WTC11 (cell line): ENCODE data around the gene CBFA2T2. TPM values are rescaled to one million over a fixed set of nuclear protein-coding genes. Genes with fewer than 3 reads are reported as not detected.

ENCODE experiments used
- ATAC-seq: fragments of 200-7000 bp; cut with Tn5 transposase; 2 replicates; pipeline ENCODE4 v1.10.0; 2021; ENCODE audit warnings: mild to moderate bottlenecking, moderate library complexity
- CTCF ChIA-PET: fragments of 300-600 bp; sonication (Branson Sonifier 250); formaldehyde crosslinking; loops from one replicate; lab custom pipeline; 2021; ENCODE audit warnings: antibody characterized with exemption; lab: Charles Lee
- POLR2A ChIA-PET: fragments of 350-600 bp; sonication (Branson Sonifier 250); formaldehyde crosslinking; loops from one replicate; lab custom pipeline; 2021; ENCODE audit warnings: antibody characterized with exemption; lab: Charles Lee
- DNase-seq: peaks from one replicate; pipeline ENCODE4 v3.0.0; 2021; ENCODE audit warnings: low spot score
- H3K27ac Mint-ChIP-seq: 2 replicates; pipeline ENCODE4 v1.8.0; 2021; ENCODE audit warnings: mixed read lengths
- H3K27me3 Mint-ChIP-seq: 2 replicates; pipeline ENCODE4 v1.8.0; 2021; ENCODE audit warnings: low read depth, mild to moderate bottlenecking, moderate library complexity, mixed read lengths
- H3K36me3 Mint-ChIP-seq: 2 replicates; pipeline ENCODE4 v1.8.0; 2021; ENCODE audit warnings: mixed read lengths
- H3K4me1 Mint-ChIP-seq: 2 replicates; pipeline ENCODE4 v1.8.0; 2022; ENCODE audit warnings: mixed read lengths
- H3K4me3 Mint-ChIP-seq: 2 replicates; pipeline ENCODE4 v1.8.0; 2021; ENCODE audit warnings: mild to moderate bottlenecking, moderate library complexity, mixed read lengths
- H3K9me3 Mint-ChIP-seq: 2 replicates; pipeline ENCODE4 v1.8.0; 2021; ENCODE audit warnings: mixed read lengths
- ATF1 ChIP-seq: sonication (generic); formaldehyde crosslinking; IDR thresholded peaks from 2 replicates; pipeline ENCODE4 v1.8.1; 2023; ENCODE audit warnings: mild to moderate bottlenecking, moderate library complexity, missing genetic modification reagents
- CBFB ChIP-seq: sonication (generic); formaldehyde crosslinking; IDR thresholded peaks from 2 replicates; pipeline ENCODE4 v1.8.1; 2022; ENCODE audit warnings: mild to moderate bottlenecking, low read depth, missing genetic modification reagents
- CREB1 ChIP-seq: sonication (generic); formaldehyde crosslinking; IDR thresholded peaks from 2 replicates; pipeline ENCODE4 v1.8.0; 2023; ENCODE audit warnings: mild to moderate bottlenecking, missing genetic modification reagents
- ELF4 ChIP-seq: sonication (generic); formaldehyde crosslinking; IDR thresholded peaks from 2 replicates; pipeline ENCODE4 v1.8.1; 2022; ENCODE audit warnings: low read depth, mild to moderate bottlenecking, moderate library complexity, missing genetic modification reagents
- ESRRA ChIP-seq: sonication (generic); formaldehyde crosslinking; IDR thresholded peaks from 2 replicates; pipeline ENCODE4 v1.8.1; 2022; ENCODE audit warnings: mild to moderate bottlenecking, missing genetic modification reagents, borderline replicate concordance
- ETV6 ChIP-seq: sonication (generic); formaldehyde crosslinking; IDR thresholded peaks from 2 replicates; pipeline ENCODE4 v1.8.1; 2022; ENCODE audit warnings: mild to moderate bottlenecking, missing genetic modification reagents
- FOXJ3 ChIP-seq: sonication (generic); formaldehyde crosslinking; IDR thresholded peaks from 2 replicates; pipeline ENCODE4 v1.9.0; 2021; ENCODE audit warnings: missing genetic modification reagents, mild to moderate bottlenecking, borderline replicate concordance
- FOXK1 ChIP-seq: sonication (generic); formaldehyde crosslinking; IDR thresholded peaks from 2 replicates; pipeline ENCODE4 v1.8.0; 2022; ENCODE audit warnings: mild to moderate bottlenecking, moderate library complexity, missing genetic modification reagents
- HMGA2 ChIP-seq: fragments of 250-450 bp; sonication (Bioruptor Pico); IDR thresholded peaks from 2 replicates; pipeline ENCODE4 v1.4.0; 2021; ENCODE audit warnings: mild to moderate bottlenecking, moderate library complexity
- JAZF1 ChIP-seq: fragments of 250-450 bp; sonication (Bioruptor Pico); IDR thresholded peaks from 2 replicates; pipeline ENCODE4 v1.9.0; 2021; ENCODE audit warnings: moderate library complexity, mild to moderate bottlenecking, inconsistent platforms
- KAT7 ChIP-seq: sonication (generic); formaldehyde crosslinking; IDR thresholded peaks from 2 replicates; pipeline ENCODE4 v1.8.1; 2023; ENCODE audit warnings: missing genetic modification reagents, mild to moderate bottlenecking, borderline replicate concordance
- MXD4 ChIP-seq: fragments of 250-450 bp; sonication (Bioruptor Pico); IDR thresholded peaks from 2 replicates; pipeline ENCODE4 v1.8.0; 2021; ENCODE audit warnings: mild to moderate bottlenecking, moderate library complexity, borderline replicate concordance
- NFATC4 ChIP-seq: fragments of 250-450 bp; sonication (Bioruptor Pico); IDR thresholded peaks from 2 replicates; pipeline ENCODE4 v1.9.0; 2021; ENCODE audit warnings: mild to moderate bottlenecking
- NFE2L1 ChIP-seq: sonication (generic); formaldehyde crosslinking; IDR thresholded peaks from 2 replicates; pipeline ENCODE4 v1.8.1; 2023; ENCODE audit warnings: missing genetic modification reagents
- NFYB ChIP-seq: sonication (generic); formaldehyde crosslinking; conservative IDR thresholded peaks from 2 replicates; pipeline ENCODE4 v1.8.0; 2022; ENCODE audit warnings: low read depth, missing genetic modification reagents
- OVOL2 ChIP-seq: fragments of 250-450 bp; sonication (Bioruptor Pico); IDR thresholded peaks from 2 replicates; pipeline ENCODE4 v1.9.0; 2021; ENCODE audit warnings: mild to moderate bottlenecking, borderline replicate concordance
- TCF7 ChIP-seq: sonication (generic); formaldehyde crosslinking; IDR thresholded peaks from 2 replicates; pipeline ENCODE4 v1.8.0; 2022; ENCODE audit warnings: mild to moderate bottlenecking, low read depth, missing genetic modification reagents, moderate library complexity
- TEAD4 ChIP-seq: sonication (generic); formaldehyde crosslinking; IDR thresholded peaks from 2 replicates; pipeline ENCODE4 v1.8.0; 2022; ENCODE audit warnings: mild to moderate bottlenecking, missing genetic modification reagents
- total RNA-seq: library from RNA; stranded (reverse); gene quantifications from 3 replicates; pipeline ENCODE4 v1.2.3, GENCODE V29; 2021
- TF ChIP-seq, protein P1 (sequence below): sonication (generic); formaldehyde crosslinking; IDR thresholded peaks from 2 replicates; pipeline ENCODE4 v1.8.1; 2022; ENCODE audit warnings: low read depth, missing genetic modification reagents, borderline replicate concordance
- TF ChIP-seq, protein P2 (sequence below): sonication (generic); formaldehyde crosslinking; IDR thresholded peaks from 2 replicates; pipeline ENCODE4 v1.8.1; 2023; ENCODE audit warnings: mild to moderate bottlenecking, missing genetic modification reagents
- TF ChIP-seq, protein P3 (sequence below): sonication (generic); formaldehyde crosslinking; IDR thresholded peaks from 2 replicates; pipeline ENCODE4 v1.8.0; 2023; ENCODE audit warnings: missing genetic modification reagents, mild to moderate bottlenecking, borderline replicate concordance
- TF ChIP-seq, protein P4 (sequence below): sonication (generic); formaldehyde crosslinking; IDR thresholded peaks from 2 replicates; pipeline ENCODE4 v1.8.0; 2023; ENCODE audit warnings: mild to moderate bottlenecking, missing genetic modification reagents

CBFA2T2 gene
- total RNA-seq, 1 experiment from 2014 or later, result 22.1 TPM

DNA sequence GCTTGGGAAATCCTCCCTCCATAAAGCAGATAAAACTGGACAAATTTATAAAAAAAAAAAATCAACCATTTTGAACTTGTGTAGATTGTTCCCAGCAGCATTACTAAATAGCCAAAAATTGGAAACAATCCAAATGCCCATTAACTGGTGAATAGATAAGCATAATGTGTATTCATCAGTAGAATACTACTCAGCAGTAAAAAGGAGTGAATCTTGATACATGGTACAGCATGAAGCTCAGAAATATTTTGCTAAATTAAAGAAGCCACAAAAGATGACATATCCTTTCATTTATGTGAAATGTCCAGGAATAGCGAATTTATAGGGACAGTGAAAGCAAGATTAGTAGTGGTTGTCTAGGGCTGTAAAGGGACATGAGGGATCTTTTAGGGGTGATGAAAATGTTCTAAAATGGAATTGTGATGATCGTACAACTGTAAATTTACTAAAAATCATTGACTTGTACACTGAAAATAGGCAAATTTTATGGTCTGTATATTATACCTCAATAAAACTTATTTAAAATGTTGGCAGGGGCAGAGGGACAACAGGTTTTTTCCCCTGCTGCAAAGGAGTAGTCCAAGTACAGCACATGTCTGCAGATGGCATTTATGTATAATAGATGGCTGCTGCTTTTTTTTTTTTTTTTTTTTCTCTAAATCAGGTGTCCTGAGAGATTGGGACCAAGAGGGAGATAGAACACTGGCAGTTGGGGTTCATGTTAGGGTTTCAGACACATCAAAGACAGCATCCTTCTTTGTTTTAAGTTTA, 59.5 kb downstream of the CBFA2T2 start (continued):
- no peak for TF ChIP-seq KAT7
- no peak for TF ChIP-seq TEAD4 (CRISPR knock-in tag)
- TF ChIP-seq CBFB (CRISPR knock-in tag), result no peak

DNA sequence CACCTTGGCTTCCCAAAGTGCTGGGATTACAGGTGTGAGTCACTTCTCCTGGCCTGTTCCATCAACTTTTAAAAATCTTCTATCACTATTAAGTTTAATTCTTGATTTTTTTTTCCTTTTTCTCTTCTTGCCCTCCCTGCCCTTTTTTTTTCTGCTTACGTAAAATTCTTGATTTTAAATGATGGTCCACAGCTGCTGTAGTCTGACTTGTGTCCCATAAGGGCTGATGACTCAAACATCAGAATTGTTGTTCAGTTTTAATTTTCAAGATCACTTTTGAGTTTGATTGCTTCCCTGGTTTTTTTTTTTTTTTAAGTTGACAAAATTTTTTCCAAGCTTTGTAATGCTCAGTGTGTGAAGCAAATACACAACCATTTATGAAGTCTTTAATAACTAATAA, 61.9 kb downstream of the CBFA2T2 start:
- Mint-ChIP-seq H3K36me3 (peaks cover 3% of the 10 kb centered on the region; the same call in 1 of the 2 replicates), H3K27ac (no peak overlapping the region), H3K27me3 (no peaks in the 10 kb centered on the region), H3K9me3 (no peaks in the 10 kb centered on the region), H3K4me3 (no peak overlapping the region)
- ATAC-seq (no peak), DNase-seq (no peak)
- POLR2A ChIA-PET, result no interaction called here
- TF ChIP-seq FOXJ3 (no peak), NFATC4 (CRISPR knock-in tag) (no peak), MXD4 (CRISPR knock-in tag) (no peak), TCF7 (no peak), NFYB (CRISPR knock-in tag) (no peak), KAT7 (no peak), NFE2L1 (no peak), OVOL2 (no peak), JAZF1 (CRISPR knock-in tag) (no peak), ESRRA (CRISPR knock-in tag) (no peak), ELF4 (CRISPR knock-in tag) (no peak), FOXK1 (no peak), ETV6 (CRISPR knock-in tag) (no peak), ATF1 (no peak), HMGA2 (CRISPR knock-in tag) (no peak), CREB1 (CRISPR knock-in tag) (no peak)
- TF ChIP-seq, protein P1, sequence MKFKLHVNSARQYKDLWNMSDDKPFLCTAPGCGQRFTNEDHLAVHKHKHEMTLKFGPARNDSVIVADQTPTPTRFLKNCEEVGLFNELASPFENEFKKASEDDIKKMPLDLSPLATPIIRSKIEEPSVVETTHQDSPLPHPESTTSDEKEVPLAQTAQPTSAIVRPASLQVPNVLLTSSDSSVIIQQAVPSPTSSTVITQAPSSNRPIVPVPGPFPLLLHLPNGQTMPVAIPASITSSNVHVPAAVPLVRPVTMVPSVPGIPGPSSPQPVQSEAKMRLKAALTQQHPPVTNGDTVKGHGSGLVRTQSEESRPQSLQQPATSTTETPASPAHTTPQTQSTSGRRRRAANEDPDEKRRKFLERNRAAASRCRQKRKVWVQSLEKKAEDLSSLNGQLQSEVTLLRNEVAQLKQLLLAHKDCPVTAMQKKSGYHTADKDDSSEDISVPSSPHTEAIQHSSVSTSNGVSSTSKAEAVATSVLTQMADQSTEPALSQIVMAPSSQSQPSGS (CRISPR knock-in tag), result no peak
- TF ChIP-seq, protein P2, sequence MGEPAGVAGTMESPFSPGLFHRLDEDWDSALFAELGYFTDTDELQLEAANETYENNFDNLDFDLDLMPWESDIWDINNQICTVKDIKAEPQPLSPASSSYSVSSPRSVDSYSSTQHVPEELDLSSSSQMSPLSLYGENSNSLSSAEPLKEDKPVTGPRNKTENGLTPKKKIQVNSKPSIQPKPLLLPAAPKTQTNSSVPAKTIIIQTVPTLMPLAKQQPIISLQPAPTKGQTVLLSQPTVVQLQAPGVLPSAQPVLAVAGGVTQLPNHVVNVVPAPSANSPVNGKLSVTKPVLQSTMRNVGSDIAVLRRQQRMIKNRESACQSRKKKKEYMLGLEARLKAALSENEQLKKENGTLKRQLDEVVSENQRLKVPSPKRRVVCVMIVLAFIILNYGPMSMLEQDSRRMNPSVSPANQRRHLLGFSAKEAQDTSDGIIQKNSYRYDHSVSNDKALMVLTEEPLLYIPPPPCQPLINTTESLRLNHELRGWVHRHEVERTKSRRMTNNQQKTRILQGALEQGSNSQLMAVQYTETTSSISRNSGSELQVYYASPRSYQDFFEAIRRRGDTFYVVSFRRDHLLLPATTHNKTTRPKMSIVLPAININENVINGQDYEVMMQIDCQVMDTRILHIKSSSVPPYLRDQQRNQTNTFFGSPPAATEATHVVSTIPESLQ (CRISPR knock-in tag), result no peak
- TF ChIP-seq, protein P3, sequence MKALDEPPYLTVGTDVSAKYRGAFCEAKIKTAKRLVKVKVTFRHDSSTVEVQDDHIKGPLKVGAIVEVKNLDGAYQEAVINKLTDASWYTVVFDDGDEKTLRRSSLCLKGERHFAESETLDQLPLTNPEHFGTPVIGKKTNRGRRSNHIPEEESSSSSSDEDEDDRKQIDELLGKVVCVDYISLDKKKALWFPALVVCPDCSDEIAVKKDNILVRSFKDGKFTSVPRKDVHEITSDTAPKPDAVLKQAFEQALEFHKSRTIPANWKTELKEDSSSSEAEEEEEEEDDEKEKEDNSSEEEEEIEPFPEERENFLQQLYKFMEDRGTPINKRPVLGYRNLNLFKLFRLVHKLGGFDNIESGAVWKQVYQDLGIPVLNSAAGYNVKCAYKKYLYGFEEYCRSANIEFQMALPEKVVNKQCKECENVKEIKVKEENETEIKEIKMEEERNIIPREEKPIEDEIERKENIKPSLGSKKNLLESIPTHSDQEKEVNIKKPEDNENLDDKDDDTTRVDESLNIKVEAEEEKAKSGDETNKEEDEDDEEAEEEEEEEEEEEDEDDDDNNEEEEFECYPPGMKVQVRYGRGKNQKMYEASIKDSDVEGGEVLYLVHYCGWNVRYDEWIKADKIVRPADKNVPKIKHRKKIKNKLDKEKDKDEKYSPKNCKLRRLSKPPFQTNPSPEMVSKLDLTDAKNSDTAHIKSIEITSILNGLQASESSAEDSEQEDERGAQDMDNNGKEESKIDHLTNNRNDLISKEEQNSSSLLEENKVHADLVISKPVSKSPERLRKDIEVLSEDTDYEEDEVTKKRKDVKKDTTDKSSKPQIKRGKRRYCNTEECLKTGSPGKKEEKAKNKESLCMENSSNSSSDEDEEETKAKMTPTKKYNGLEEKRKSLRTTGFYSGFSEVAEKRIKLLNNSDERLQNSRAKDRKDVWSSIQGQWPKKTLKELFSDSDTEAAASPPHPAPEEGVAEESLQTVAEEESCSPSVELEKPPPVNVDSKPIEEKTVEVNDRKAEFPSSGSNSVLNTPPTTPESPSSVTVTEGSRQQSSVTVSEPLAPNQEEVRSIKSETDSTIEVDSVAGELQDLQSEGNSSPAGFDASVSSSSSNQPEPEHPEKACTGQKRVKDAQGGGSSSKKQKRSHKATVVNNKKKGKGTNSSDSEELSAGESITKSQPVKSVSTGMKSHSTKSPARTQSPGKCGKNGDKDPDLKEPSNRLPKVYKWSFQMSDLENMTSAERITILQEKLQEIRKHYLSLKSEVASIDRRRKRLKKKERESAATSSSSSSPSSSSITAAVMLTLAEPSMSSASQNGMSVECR (CRISPR knock-in tag), result no peak
- TF ChIP-seq, protein P4, sequence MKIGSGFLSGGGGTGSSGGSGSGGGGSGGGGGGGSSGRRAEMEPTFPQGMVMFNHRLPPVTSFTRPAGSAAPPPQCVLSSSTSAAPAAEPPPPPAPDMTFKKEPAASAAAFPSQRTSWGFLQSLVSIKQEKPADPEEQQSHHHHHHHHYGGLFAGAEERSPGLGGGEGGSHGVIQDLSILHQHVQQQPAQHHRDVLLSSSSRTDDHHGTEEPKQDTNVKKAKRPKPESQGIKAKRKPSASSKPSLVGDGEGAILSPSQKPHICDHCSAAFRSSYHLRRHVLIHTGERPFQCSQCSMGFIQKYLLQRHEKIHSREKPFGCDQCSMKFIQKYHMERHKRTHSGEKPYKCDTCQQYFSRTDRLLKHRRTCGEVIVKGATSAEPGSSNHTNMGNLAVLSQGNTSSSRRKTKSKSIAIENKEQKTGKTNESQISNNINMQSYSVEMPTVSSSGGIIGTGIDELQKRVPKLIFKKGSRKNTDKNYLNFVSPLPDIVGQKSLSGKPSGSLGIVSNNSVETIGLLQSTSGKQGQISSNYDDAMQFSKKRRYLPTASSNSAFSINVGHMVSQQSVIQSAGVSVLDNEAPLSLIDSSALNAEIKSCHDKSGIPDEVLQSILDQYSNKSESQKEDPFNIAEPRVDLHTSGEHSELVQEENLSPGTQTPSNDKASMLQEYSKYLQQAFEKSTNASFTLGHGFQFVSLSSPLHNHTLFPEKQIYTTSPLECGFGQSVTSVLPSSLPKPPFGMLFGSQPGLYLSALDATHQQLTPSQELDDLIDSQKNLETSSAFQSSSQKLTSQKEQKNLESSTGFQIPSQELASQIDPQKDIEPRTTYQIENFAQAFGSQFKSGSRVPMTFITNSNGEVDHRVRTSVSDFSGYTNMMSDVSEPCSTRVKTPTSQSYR (CRISPR knock-in tag), result no peak
- TF ChIP-seq, all 79 proteins: peak for 0
- H3K4me1 Mint-ChIP-seq, result peaks cover 8% of the 10 kb centered on the region
- CTCF ChIA-PET, result no interaction called here
